Liver (tissue), 9 donors: ENCODE measurements around the gene TMCO2. TPM values are rescaled to one million over a fixed set of nuclear protein-coding genes. Genes with fewer than 3 reads are reported as not detected.

Experiments
- DNase-seq: peaks from one replicate; pipeline ENCODE4 v3.0.0-alpha.2; 2017; ENCODE audit warnings: low spot score
- H3K27ac ChIP-seq, 2 donors: one replicate each; pipeline ENCODE4 v1.7.0; 2013; ENCODE audit warnings: inconsistent platforms in 2 of 2, low read length in 2 of 2, control low read depth in 1 of 2, low read depth in 1 of 2, mild to moderate bottlenecking in 1 of 2
- H3K27me3 ChIP-seq, 4 donors: one replicate each; pipeline versions ENCODE4 v1.6.1 to v1.7.0; 2013; ENCODE audit warnings: low read length in 3 of 4, inconsistent platforms in 1 of 4, mild to moderate bottlenecking in 1 of 4, moderate library complexity in 1 of 4; ENCODE audit not compliant: control insufficient read depth in 4 of 4, insufficient read depth in 4 of 4
- H3K36me3 ChIP-seq, 4 donors: one replicate each; pipeline versions ENCODE4 v1.6.1 to v1.7.0; 2013; ENCODE audit warnings: low read length in 3 of 4, mild to moderate bottlenecking in 3 of 4, low read depth in 1 of 4, moderate library complexity in 1 of 4; ENCODE audit not compliant: control insufficient read depth in 4 of 4, insufficient read depth in 3 of 4
- H3K4me1 ChIP-seq, 4 donors: one replicate each; pipeline versions ENCODE4 v1.6.1 to v1.7.0; 2013; ENCODE audit warnings: low read length in 3 of 4, mild to moderate bottlenecking in 3 of 4, moderate library complexity in 1 of 4; ENCODE audit not compliant: control insufficient read depth in 4 of 4, insufficient read depth in 4 of 4
- H3K4me3 ChIP-seq, 3 donors: one replicate each; pipeline versions ENCODE4 v1.6.1 to v1.7.0; 2013; ENCODE audit warnings: low read length in 3 of 3, control low read depth in 1 of 3, low read depth in 1 of 3, mild to moderate bottlenecking in 1 of 3
- H3K9ac ChIP-seq, 2 donors: one replicate each; pipeline ENCODE4 v1.7.0; 2013; ENCODE audit warnings: low read length in 2 of 2, mild to moderate bottlenecking in 2 of 2, moderate library complexity in 2 of 2, control low read depth in 1 of 2, low read depth in 1 of 2
- H3K9me3 ChIP-seq, 4 donors: one replicate each; pipeline versions ENCODE4 v1.6.1 to v1.7.0; 2013; ENCODE audit warnings: low read length in 3 of 4; ENCODE audit not compliant: control insufficient read depth in 4 of 4
- EGR1 ChIP-seq, 2 donors: IDR thresholded peaks; 2 replicates each; pipeline ENCODE4 v1.6.1; 2016 to 2018; ENCODE audit warnings: antibody characterized with exemption in 2 of 2, low read depth in 2 of 2
- FOXA1 ChIP-seq: IDR thresholded peaks from 2 replicates; pipeline ENCODE4 v1.6.1; 2016; ENCODE audit warnings: antibody characterized with exemption
- FOXA2 ChIP-seq: IDR thresholded peaks from 2 replicates; pipeline ENCODE4 v1.6.1; 2016; ENCODE audit warnings: antibody characterized with exemption
- GABPA ChIP-seq, 2 donors: IDR thresholded peaks in 1 of 2; conservative IDR thresholded peaks in 1 of 2; 2 replicates each; pipeline ENCODE4 v1.6.1; 2016; ENCODE audit warnings: antibody characterized with exemption in 2 of 2, mild to moderate bottlenecking in 1 of 2, moderate library complexity in 1 of 2
- HNF4A ChIP-seq, 2 donors: conservative IDR thresholded peaks; 2 replicates each; pipeline ENCODE4 v1.6.1; 2016; ENCODE audit warnings: antibody characterized with exemption in 2 of 2, mild to moderate bottlenecking in 2 of 2
- HNF4G ChIP-seq: IDR thresholded peaks from 2 replicates; pipeline ENCODE4 v1.6.1; 2016; ENCODE audit warnings: antibody characterized with exemption
- JUND ChIP-seq, 2 donors: IDR thresholded peaks; 2 replicates each; pipeline ENCODE4 v1.6.1; 2016; ENCODE audit warnings: antibody characterized with exemption in 2 of 2
- NR2F2 ChIP-seq: IDR thresholded peaks from 2 replicates; pipeline ENCODE4 v1.6.1; 2016; ENCODE audit warnings: antibody characterized with exemption
- RAD21 ChIP-seq, 2 donors: IDR thresholded peaks; 2 replicates each; pipeline ENCODE4 v1.6.1; 2016; ENCODE audit warnings: antibody characterized with exemption in 2 of 2, mild to moderate bottlenecking in 2 of 2
- RXRA ChIP-seq, 2 donors: IDR thresholded peaks; 2 replicates each; pipeline ENCODE4 v1.6.1; 2017 to 2018; ENCODE audit warnings: antibody characterized with exemption in 2 of 2, mild to moderate bottlenecking in 1 of 2
- SP1 ChIP-seq: IDR thresholded peaks from 2 replicates; pipeline ENCODE4 v1.6.1; 2018; ENCODE audit warnings: antibody characterized with exemption, mild to moderate bottlenecking
- TAF1 ChIP-seq: conservative IDR thresholded peaks from 2 replicates; pipeline ENCODE4 v1.6.1; 2016; ENCODE audit warnings: antibody characterized with exemption, mild to moderate bottlenecking
- YY1 ChIP-seq: IDR thresholded peaks from 2 replicates; pipeline ENCODE4 v1.6.1; 2016; ENCODE audit warnings: antibody characterized with exemption, mild to moderate bottlenecking
- WGBS: extraction: QIAGEN DNeasy Blood & Tissue Kit; methylation state at CpG from one replicate; pipeline ENCODE4 v1.1.7; 2013; 5-methylcytosine and 5-hydroxymethylcytosine counted together
- polyA plus RNA-seq, 2 donors: library from polyadenylated mRNA; stranded (reverse) in 1 of 2; unstranded in 1 of 2; fragments of 200-250 nt in 1 of 2; fragments of >200 nt in 1 of 2; fragmentation: Nextera tagmentation in 1 of 2; extraction: Ambion mirVana in 1 of 2; gene quantifications; one replicate each; pipeline versions ENCODE4 v1.2.1 to v1.2.3, GENCODE V29; 2013 to 2015
- total RNA-seq, 2 donors: library from RNA; depleted of rRNA; stranded (reverse); fragments of >200 nt; gene quantifications; one replicate each; pipeline ENCODE4 v1.2.3, GENCODE V29; 2014
- TF ChIP-seq, protein P1 (sequence below): fragments of 150-350 bp; IDR thresholded peaks from 2 replicates; pipeline ENCODE4 v1.5.1; 2017; ENCODE audit warnings: improper control_type of control experiment, low read depth, low read length; ENCODE audit not compliant: missing input control
- TF ChIP-seq, protein P2 (sequence below): IDR thresholded peaks from 2 replicates; pipeline ENCODE4 v1.6.1; 2016; ENCODE audit warnings: antibody characterized with exemption
- TF ChIP-seq, protein P3 (sequence below): IDR thresholded peaks from 2 replicates; pipeline ENCODE4 v1.6.1; 2016; ENCODE audit warnings: antibody characterized with exemption, mild to moderate bottlenecking
- TF ChIP-seq, protein P4 (sequence below): IDR thresholded peaks from 2 replicates; pipeline ENCODE4 v1.6.1; 2016; ENCODE audit warnings: antibody characterized with exemption
- TF ChIP-seq, protein P5 (sequence below): IDR thresholded peaks from 2 replicates; pipeline ENCODE4 v1.6.1; 2016; ENCODE audit warnings: antibody characterized with exemption
- donor health status: healthy.
- donor health status: healthy.
- donor health status: healthy.
- donor health status: healthy.
- donor health status: healthy.

The TMCO2 gene
- total and polyA plus RNA-seq, 4 donors, result not detected

DNA sequence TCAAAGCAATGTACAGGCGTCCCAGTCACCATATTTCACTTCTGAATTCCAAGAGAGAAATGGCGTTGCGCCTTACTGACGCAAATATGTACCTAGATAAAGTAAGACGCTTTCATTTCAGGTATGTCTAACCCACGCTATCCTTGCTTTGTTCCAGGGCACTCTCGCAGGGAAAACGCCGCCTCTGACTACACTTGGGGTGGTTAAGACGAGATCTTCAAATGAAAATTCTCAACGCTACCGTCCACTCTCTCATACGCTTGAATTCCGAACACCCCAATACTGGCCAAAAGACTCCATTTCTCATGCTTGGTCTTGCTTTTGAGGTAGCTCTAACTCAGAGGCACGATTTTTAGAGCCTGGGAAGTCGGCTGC, 9.6 kb downstream of the TMCO2 start:
- peaks cover 2 to 13% (median 7%) of the 10 kb centered on the region in 4 donors for H3K4me1 ChIP-seq
- TF ChIP-seq, protein P1, sequence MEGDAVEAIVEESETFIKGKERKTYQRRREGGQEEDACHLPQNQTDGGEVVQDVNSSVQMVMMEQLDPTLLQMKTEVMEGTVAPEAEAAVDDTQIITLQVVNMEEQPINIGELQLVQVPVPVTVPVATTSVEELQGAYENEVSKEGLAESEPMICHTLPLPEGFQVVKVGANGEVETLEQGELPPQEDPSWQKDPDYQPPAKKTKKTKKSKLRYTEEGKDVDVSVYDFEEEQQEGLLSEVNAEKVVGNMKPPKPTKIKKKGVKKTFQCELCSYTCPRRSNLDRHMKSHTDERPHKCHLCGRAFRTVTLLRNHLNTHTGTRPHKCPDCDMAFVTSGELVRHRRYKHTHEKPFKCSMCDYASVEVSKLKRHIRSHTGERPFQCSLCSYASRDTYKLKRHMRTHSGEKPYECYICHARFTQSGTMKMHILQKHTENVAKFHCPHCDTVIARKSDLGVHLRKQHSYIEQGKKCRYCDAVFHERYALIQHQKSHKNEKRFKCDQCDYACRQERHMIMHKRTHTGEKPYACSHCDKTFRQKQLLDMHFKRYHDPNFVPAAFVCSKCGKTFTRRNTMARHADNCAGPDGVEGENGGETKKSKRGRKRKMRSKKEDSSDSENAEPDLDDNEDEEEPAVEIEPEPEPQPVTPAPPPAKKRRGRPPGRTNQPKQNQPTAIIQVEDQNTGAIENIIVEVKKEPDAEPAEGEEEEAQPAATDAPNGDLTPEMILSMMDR, result no peak
- TF ChIP-seq RAD21 (IDR thresholded peaks at IDR 0.05), result no peak
- no peak for TF ChIP-seq EGR1 (IDR thresholded peaks at IDR 0.05; ENCODE audit: low read depth in 2 of 2)
- TF ChIP-seq, protein P2, sequence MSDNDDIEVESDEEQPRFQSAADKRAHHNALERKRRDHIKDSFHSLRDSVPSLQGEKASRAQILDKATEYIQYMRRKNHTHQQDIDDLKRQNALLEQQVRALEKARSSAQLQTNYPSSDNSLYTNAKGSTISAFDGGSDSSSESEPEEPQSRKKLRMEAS, result no peak
- TF ChIP-seq, protein P3, sequence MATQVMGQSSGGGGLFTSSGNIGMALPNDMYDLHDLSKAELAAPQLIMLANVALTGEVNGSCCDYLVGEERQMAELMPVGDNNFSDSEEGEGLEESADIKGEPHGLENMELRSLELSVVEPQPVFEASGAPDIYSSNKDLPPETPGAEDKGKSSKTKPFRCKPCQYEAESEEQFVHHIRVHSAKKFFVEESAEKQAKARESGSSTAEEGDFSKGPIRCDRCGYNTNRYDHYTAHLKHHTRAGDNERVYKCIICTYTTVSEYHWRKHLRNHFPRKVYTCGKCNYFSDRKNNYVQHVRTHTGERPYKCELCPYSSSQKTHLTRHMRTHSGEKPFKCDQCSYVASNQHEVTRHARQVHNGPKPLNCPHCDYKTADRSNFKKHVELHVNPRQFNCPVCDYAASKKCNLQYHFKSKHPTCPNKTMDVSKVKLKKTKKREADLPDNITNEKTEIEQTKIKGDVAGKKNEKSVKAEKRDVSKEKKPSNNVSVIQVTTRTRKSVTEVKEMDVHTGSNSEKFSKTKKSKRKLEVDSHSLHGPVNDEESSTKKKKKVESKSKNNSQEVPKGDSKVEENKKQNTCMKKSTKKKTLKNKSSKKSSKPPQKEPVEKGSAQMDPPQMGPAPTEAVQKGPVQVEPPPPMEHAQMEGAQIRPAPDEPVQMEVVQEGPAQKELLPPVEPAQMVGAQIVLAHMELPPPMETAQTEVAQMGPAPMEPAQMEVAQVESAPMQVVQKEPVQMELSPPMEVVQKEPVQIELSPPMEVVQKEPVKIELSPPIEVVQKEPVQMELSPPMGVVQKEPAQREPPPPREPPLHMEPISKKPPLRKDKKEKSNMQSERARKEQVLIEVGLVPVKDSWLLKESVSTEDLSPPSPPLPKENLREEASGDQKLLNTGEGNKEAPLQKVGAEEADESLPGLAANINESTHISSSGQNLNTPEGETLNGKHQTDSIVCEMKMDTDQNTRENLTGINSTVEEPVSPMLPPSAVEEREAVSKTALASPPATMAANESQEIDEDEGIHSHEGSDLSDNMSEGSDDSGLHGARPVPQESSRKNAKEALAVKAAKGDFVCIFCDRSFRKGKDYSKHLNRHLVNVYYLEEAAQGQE, result no peak
- TF ChIP-seq, protein P4, sequence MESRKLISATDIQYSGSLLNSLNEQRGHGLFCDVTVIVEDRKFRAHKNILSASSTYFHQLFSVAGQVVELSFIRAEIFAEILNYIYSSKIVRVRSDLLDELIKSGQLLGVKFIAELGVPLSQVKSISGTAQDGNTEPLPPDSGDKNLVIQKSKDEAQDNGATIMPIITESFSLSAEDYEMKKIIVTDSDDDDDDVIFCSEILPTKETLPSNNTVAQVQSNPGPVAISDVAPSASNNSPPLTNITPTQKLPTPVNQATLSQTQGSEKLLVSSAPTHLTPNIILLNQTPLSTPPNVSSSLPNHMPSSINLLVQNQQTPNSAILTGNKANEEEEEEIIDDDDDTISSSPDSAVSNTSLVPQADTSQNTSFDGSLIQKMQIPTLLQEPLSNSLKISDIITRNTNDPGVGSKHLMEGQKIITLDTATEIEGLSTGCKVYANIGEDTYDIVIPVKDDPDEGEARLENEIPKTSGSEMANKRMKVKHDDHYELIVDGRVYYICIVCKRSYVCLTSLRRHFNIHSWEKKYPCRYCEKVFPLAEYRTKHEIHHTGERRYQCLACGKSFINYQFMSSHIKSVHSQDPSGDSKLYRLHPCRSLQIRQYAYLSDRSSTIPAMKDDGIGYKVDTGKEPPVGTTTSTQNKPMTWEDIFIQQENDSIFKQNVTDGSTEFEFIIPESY, result no peak
- TF ChIP-seq JUND (IDR thresholded peaks at IDR 0.05), result no peak
- TF ChIP-seq FOXA1, result no peak
- TF ChIP-seq GABPA (IDR thresholded peaks at IDR 0.05 in 1 of 2, conservative IDR thresholded peaks at IDR 0.05 in 1 of 2), result no peak
- TF ChIP-seq FOXA2, result no peak
- TF ChIP-seq YY1, result no peak
- no peak for TF ChIP-seq NR2F2
- TF ChIP-seq, protein P5, sequence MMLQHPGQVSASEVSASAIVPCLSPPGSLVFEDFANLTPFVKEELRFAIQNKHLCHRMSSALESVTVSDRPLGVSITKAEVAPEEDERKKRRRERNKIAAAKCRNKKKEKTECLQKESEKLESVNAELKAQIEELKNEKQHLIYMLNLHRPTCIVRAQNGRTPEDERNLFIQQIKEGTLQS, result no peak
- no peak for TF ChIP-seq SP1
- no peak for TF ChIP-seq HNF4A (conservative IDR thresholded peaks at IDR 0.05)
- TF ChIP-seq RXRA (IDR thresholded peaks at IDR 0.05), result no peak
- TF ChIP-seq HNF4G, result no peak
- TF ChIP-seq TAF1, result no peak

More for the DNA sequence above, 9.6 kb downstream of the TMCO2 start:
- WGBS, result under 1% methylated on average over 16 of the region's 16 CpGs
- H3K27me3 ChIP-seq, result no peaks in the 10 kb centered on the region
- no peak for DNase-seq
- H3K9ac ChIP-seq, result peak overlapping the region; percentile 96 to 97
- peak overlapping the region; percentile 46 to 100 (median 96) for H3K4me3 ChIP-seq
- H3K9me3 ChIP-seq, result no peaks in the 10 kb centered on the region
- peak overlapping the region; percentile 84 to 94 for H3K27ac ChIP-seq
- H3K36me3 ChIP-seq, result peaks cover 3 to 16% (median 9%) of the 10 kb centered on the region in 4 donors
